Loucy (cell line): Measurements from ENCODE around the gene ZNF784.

Source experiments
- EZH2phosphoT487 ChIP-seq: fragments of 200-600 bp; IDR thresholded peaks from 2 replicates; pipeline ENCODE4 v1.6.1; 2018; ENCODE audit warnings: antibody characterized with exemption, mild to moderate bottlenecking, moderate library complexity, borderline replicate concordance
- TF ChIP-seq, protein P1 (sequence below): fragments of 200-600 bp; sonication (generic); conservative IDR thresholded peaks from 2 replicates; pipeline ENCODE4 v1.5.1; 2014; ENCODE audit warnings: mild to moderate bottlenecking, antibody characterized with exemption, low read length

DNA sequence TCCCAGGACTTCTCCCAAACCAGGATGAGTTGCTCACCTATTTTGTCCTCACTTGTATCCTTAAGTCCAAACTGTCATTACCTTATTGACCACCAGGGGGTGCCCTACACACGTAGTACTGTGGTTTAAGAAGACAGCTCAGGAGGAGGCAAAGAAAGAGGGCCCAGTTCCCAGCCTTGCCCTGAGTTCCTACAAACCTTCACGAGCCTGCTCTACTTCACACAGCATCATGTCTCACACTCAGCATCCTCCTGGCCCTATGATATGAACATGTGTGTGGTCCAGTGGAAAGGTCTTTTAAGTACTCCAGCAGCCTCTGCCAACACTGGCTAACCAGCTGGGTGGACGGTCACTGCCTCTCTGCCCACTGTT is 8.1 kb upstream of the ZNF784 start:
- TF ChIP-seq, protein P1, sequence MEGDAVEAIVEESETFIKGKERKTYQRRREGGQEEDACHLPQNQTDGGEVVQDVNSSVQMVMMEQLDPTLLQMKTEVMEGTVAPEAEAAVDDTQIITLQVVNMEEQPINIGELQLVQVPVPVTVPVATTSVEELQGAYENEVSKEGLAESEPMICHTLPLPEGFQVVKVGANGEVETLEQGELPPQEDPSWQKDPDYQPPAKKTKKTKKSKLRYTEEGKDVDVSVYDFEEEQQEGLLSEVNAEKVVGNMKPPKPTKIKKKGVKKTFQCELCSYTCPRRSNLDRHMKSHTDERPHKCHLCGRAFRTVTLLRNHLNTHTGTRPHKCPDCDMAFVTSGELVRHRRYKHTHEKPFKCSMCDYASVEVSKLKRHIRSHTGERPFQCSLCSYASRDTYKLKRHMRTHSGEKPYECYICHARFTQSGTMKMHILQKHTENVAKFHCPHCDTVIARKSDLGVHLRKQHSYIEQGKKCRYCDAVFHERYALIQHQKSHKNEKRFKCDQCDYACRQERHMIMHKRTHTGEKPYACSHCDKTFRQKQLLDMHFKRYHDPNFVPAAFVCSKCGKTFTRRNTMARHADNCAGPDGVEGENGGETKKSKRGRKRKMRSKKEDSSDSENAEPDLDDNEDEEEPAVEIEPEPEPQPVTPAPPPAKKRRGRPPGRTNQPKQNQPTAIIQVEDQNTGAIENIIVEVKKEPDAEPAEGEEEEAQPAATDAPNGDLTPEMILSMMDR = peak; percentile 75
- TF ChIP-seq EZH2phosphoT487 = no peak
